SU-DHL-6 (cell line): ENCODE measurements around the gene CLECL1.

Experiments used
- CTCF ChIP-seq: fragments of 200-600 bp; sonication (generic); IDR thresholded peaks from one replicate; pipeline ENCODE4 v1.5.1; 2017; ENCODE audit warnings: antibody characterized with exemption, mild to moderate bottlenecking, low read length, moderate library complexity; ENCODE audit not compliant: insufficient read depth, poor library complexity, severe bottlenecking
- EZH2phosphoT487 ChIP-seq: fragments of 200-600 bp; sonication (generic), shearing (Covaris generic); conservative IDR thresholded peaks from 2 replicates; pipeline ENCODE4 v1.6.1; 2018; ENCODE audit warnings: mild to moderate bottlenecking, antibody characterized with exemption, low read length, moderate library complexity, mixed read lengths

- TF ChIP-seq CTCF (no peak), EZH2phosphoT487 (no peak)
Observed at GRCh38 chr12:9756706-9757105, 23.8 kb upstream of the CLECL1 start.
